ENCODE data around the gene STARD10. TPM values are rescaled to one million over a fixed set of nuclear protein-coding genes. Genes with fewer than 3 reads are reported as not detected.
"Not testable (repeated sequence)": the region's sequence is repeated elsewhere in the genome, so short reads cannot be mapped to it uniquely, and the experiment has no call there.

The STARD10 gene
- total and polyA plus RNA-seq, 4 donors: 18.1 to 48.7 (median 36.4) TPM

- no peaks in the 10 kb centered on the region for H3K27me3 ChIP-seq (ENCODE audit: control insufficient read depth, insufficient read depth, low read length)
- 100% methylated on average over 3 of the region's 3 CpGs for WGBS (ENCODE audit: insufficient coverage)
- no peak overlapping the region for H3K4me3 ChIP-seq (ENCODE audit: low read depth, low read length)
- H3K36me3 ChIP-seq (ENCODE audit: control insufficient read depth, insufficient read depth, low read length): peaks cover 7% of the 10 kb centered on the region
- DNase-seq (ENCODE audit: low read depth in 4 of 6, low spot score in 6 of 6): no peak
- H3K4me1 ChIP-seq (ENCODE audit: control insufficient read depth, insufficient read depth, low read length): peaks cover 36% of the 10 kb centered on the region
- H3K9me3 ChIP-seq (ENCODE audit: control insufficient read depth, insufficient read depth, low read length): no peaks in the 10 kb centered on the region
- H3K27ac ChIP-seq (ENCODE audit: low read depth, low read length): peak overlapping the region; percentile 99
Observed at GRCh38 chr11:72792437-72793021, 1.3 kb downstream of the STARD10 start.

GRCh38 chr11:72791228-72791627 lies 2.6 kb downstream of the STARD10 start:
- not testable (repeated sequence) for H3K27me3 ChIP-seq (ENCODE audit: control insufficient read depth, insufficient read depth, low read length); H3K27ac ChIP-seq (ENCODE audit: low read depth, low read length); H3K4me3 ChIP-seq (ENCODE audit: low read depth, low read length); H3K36me3 ChIP-seq (ENCODE audit: control insufficient read depth, insufficient read depth, low read length); DNase-seq (ENCODE audit: low read depth in 4 of 6, low spot score in 6 of 6); H3K9me3 ChIP-seq (ENCODE audit: control insufficient read depth, insufficient read depth, low read length)
- peaks cover 42% of the 10 kb centered on the region for H3K4me1 ChIP-seq (ENCODE audit: control insufficient read depth, insufficient read depth, low read length)
- WGBS (ENCODE audit: insufficient coverage): 100% methylated on average over 5 of the region's 7 CpGs

DNA sequence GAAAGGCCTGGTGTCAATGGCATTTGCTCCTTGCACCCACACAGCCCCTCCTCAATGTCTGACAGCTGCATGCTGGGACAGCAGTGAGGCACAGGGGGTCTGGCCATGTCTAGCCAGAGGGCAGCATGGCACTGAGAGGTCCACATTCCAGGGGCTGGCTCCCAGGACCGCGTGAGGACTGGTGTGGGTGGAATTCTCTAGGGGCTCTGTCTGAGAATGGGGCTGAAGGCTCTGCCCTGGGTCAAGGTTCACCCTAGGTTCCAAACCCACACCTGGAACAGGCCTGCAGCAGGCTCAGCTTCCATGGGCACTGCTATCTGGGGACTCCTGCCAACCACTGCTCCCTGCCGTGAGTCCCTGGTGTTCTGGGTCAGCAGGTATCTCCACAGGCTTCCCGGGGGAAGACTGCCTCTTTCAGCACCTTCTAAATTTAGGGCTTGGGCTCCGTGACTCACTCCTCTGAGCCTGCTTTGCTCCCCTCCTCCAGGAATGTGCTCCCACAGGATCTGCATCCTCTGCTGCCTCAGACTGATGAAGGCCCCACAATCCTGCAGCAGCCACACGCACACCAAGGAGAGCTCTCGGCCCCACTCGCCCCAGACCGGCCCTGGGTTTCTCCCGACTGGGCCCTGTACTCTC lies 4.2 kb downstream of the STARD10 start:
- Histone ChIP-seq H3K9me3 (ENCODE audit: control insufficient read depth, insufficient read depth, low read length) (no peaks in the 10 kb centered on the region), H3K4me3 (ENCODE audit: low read depth, low read length) (no peak overlapping the region), H3K36me3 (ENCODE audit: control insufficient read depth, insufficient read depth, low read length) (peaks cover 9% of the 10 kb centered on the region), H3K27me3 (ENCODE audit: control insufficient read depth, insufficient read depth, low read length) (no peaks in the 10 kb centered on the region), H3K27ac (ENCODE audit: low read depth, low read length) (no peak overlapping the region), H3K4me1 (ENCODE audit: control insufficient read depth, insufficient read depth, low read length) (peaks cover 42% of the 10 kb centered on the region)
- 78% methylated on average over 4 of the region's 10 CpGs for WGBS (ENCODE audit: insufficient coverage)
- no peak for DNase-seq (ENCODE audit: low read depth in 4 of 6, low spot score in 6 of 6)

- DNase-seq (ENCODE audit: low read depth in 4 of 6, low spot score in 6 of 6): no peak
- Histone ChIP-seq H3K27me3 (ENCODE audit: control insufficient read depth, insufficient read depth, low read length) (no peaks in the 10 kb centered on the region), H3K36me3 (ENCODE audit: control insufficient read depth, insufficient read depth, low read length) (peaks cover 9% of the 10 kb centered on the region), H3K4me1 (ENCODE audit: control insufficient read depth, insufficient read depth, low read length) (peaks cover 37% of the 10 kb centered on the region), H3K27ac (ENCODE audit: low read depth, low read length) (no peak overlapping the region), H3K9me3 (ENCODE audit: control insufficient read depth, insufficient read depth, low read length) (no peaks in the 10 kb centered on the region), H3K4me3 (ENCODE audit: low read depth, low read length) (no peak overlapping the region)
- 69% methylated on average over 4 of the region's 7 CpGs for whole genome bisulfite sequencing (ENCODE audit: insufficient coverage)
Observed at GRCh38 chr11:72788241-72788640, 5.6 kb downstream of the STARD10 start.

DNA sequence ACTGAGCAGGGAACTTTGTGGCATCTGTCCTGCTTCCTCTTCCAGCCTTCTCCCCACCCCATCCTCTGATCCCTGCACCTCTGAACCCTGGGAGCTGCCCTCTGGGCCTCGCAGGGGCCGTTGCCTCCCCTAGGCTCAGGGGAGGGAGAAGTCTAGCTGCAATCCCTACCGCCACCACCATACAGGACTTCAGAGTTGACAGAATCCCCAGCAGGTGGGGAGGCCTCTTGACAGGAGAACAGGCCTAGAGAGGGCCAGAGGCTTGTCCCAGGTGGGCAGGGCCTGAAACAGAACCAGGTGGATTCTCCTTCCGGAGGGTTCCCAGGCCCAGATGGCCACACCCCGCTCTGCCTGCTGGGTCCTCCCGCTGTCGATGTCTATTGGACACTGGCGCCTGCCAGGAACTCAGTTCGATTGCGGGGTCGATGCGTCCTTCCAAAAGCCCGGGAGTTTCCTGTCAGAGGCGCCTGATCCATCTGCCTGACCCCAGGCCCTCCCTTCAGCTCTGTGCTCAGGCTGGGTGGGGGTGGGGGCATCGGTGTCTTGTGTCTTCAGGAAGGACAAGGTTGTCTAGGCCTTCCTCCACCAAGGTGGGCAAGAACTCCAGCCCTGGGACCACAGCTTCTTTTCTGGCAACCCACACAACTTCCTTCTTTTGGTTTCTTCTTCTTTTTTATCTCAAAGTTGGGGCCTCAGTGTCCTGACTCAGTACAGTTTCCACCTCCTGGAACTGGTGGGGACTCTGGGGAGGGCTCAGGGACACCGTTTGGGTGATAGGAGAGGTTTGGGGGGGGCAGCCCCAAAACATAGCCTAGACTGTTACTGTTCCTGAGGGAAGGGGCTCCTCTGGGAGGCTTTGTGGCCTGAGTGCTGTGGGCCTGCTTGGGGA lies 6.4 kb downstream of the STARD10 start:
- peaks cover 9% of the 10 kb centered on the region for H3K36me3 ChIP-seq (ENCODE audit: control insufficient read depth, insufficient read depth, low read length)
- no peak overlapping the region for H3K27ac ChIP-seq (ENCODE audit: low read depth, low read length)

GRCh38 chr11:72786305-72787215 lies 7.3 kb downstream of the STARD10 start:
- no peaks in the 10 kb centered on the region for H3K27me3 ChIP-seq (ENCODE audit: control insufficient read depth, insufficient read depth, low read length)
- WGBS (ENCODE audit: insufficient coverage): 86% methylated on average over 5 of the region's 8 CpGs
- peaks cover 36% of the 10 kb centered on the region for H3K4me1 ChIP-seq (ENCODE audit: control insufficient read depth, insufficient read depth, low read length)
- no peak overlapping the region for H3K27ac ChIP-seq (ENCODE audit: low read depth, low read length)
- no peaks in the 10 kb centered on the region for H3K9me3 ChIP-seq (ENCODE audit: control insufficient read depth, insufficient read depth, low read length)
- peaks cover 9% of the 10 kb centered on the region for H3K36me3 ChIP-seq (ENCODE audit: control insufficient read depth, insufficient read depth, low read length)
- H3K4me3 ChIP-seq (ENCODE audit: low read depth, low read length): no peak overlapping the region
- no peak for DNase-seq (ENCODE audit: low read depth in 4 of 6, low spot score in 6 of 6)

More for the DNA sequence above, 6.4 kb downstream of the STARD10 start:
- DNase-seq (ENCODE audit: low read depth in 4 of 6, low spot score in 6 of 6): no peak
- Histone ChIP-seq H3K4me3 (ENCODE audit: low read depth, low read length) (no peak overlapping the region), H3K9me3 (ENCODE audit: control insufficient read depth, insufficient read depth, low read length) (no peaks in the 10 kb centered on the region), H3K27me3 (ENCODE audit: control insufficient read depth, insufficient read depth, low read length) (no peaks in the 10 kb centered on the region), H3K4me1 (ENCODE audit: control insufficient read depth, insufficient read depth, low read length) (peaks cover 34% of the 10 kb centered on the region)
- WGBS (ENCODE audit: insufficient coverage): 33% methylated on average over 13 of the region's 16 CpGs

DNA sequence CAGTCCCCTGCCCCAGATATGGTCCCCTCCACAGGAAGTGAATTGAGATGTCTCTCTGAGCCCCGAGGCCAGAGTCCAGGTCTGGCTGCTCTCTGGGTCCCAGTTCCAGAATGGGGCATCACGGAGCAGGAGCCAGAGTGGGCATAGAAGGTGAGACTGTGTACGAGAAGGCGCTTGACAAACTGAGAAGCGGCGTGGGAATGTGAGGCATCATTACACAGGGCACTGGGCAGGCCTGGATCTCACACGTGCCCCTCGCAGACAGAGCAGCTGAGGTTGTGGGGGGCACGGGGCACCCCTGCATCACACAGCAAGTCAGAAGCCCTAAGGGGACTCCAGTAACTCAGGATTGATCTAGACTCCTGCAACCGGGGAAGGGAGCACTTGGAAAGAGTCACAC lies 9.2 kb downstream of the STARD10 start:
- WGBS (ENCODE audit: insufficient coverage): 89% methylated on average over 9 of the region's 10 CpGs

GRCh38 chr11:72783144-72783905 lies 10.5 kb downstream of the STARD10 start:
- no peak for DNase-seq (ENCODE audit: low read depth in 4 of 6, low spot score in 6 of 6)
- WGBS (ENCODE audit: insufficient coverage): no CpG with 5 or more reads among the region's 2 CpGs
- peaks cover 35% of the 10 kb centered on the region for H3K4me1 ChIP-seq (ENCODE audit: control insufficient read depth, insufficient read depth, low read length)
- H3K4me3 ChIP-seq (ENCODE audit: low read depth, low read length): no peak overlapping the region
- no peaks in the 10 kb centered on the region for H3K9me3 ChIP-seq (ENCODE audit: control insufficient read depth, insufficient read depth, low read length)
- H3K27ac ChIP-seq (ENCODE audit: low read depth, low read length): no peak overlapping the region
- H3K36me3 ChIP-seq (ENCODE audit: control insufficient read depth, insufficient read depth, low read length): peaks cover 17% of the 10 kb centered on the region
- H3K27me3 ChIP-seq (ENCODE audit: control insufficient read depth, insufficient read depth, low read length): no peaks in the 10 kb centered on the region

More for the DNA sequence above, 9.2 kb downstream of the STARD10 start:
- Histone ChIP-seq H3K4me1 (ENCODE audit: control insufficient read depth, insufficient read depth, low read length) (peaks cover 40% of the 10 kb centered on the region), H3K4me3 (ENCODE audit: low read depth, low read length) (no peak overlapping the region), H3K9me3 (ENCODE audit: control insufficient read depth, insufficient read depth, low read length) (no peaks in the 10 kb centered on the region), H3K27me3 (ENCODE audit: control insufficient read depth, insufficient read depth, low read length) (no peaks in the 10 kb centered on the region), H3K36me3 (ENCODE audit: control insufficient read depth, insufficient read depth, low read length) (peaks cover 13% of the 10 kb centered on the region), H3K27ac (ENCODE audit: low read depth, low read length) (no peak overlapping the region)
- no peak for DNase-seq (ENCODE audit: low read depth in 4 of 6, low spot score in 6 of 6)

Data from spinal cord (tissue), 10 donors.